Hepatocyte (in vitro differentiated cells): ENCODE results near the gene ABCC3. TPM values are rescaled to one million over a fixed set of nuclear protein-coding genes. Genes with fewer than 3 reads are reported as not detected.

Experiments
- DNase-seq: peaks from one replicate; pipeline ENCODE4 v3.0.0-alpha.2; 2016; ENCODE audit warnings: low spot score
- H2AFZ ChIP-seq: fragments of 200-600 bp; sonication (generic); 2 replicates; pipeline ENCODE4 v1.6.0; 2016; ENCODE audit warnings: antibody characterized with exemption, mild to moderate bottlenecking
- H3K27ac ChIP-seq: fragments of 200-600 bp; sonication (generic); 2 replicates; pipeline ENCODE4 v1.5.1; 2016; ENCODE audit warnings: mild to moderate bottlenecking
- H3K27me3 ChIP-seq: fragments of 200-600 bp; sonication (generic); 2 replicates; pipeline ENCODE4 v1.6.1; 2016
- H3K36me3 ChIP-seq: fragments of 200-600 bp; sonication (generic); replicated peaks from 2 replicates; pipeline ENCODE4 v1.5.1; 2016; ENCODE audit warnings: low read depth; ENCODE audit not compliant: insufficient read depth
- H3K4me1 ChIP-seq: fragments of 200-600 bp; sonication (generic); 2 replicates; pipeline ENCODE4 v1.5.1; 2016; ENCODE audit warnings: mild to moderate bottlenecking, moderate library complexity; ENCODE audit not compliant: insufficient read depth
- H3K4me2 ChIP-seq: fragments of 200-600 bp; sonication (generic); 2 replicates; pipeline ENCODE4 v1.6.0; 2016
- H3K4me3 ChIP-seq: fragments of 200-600 bp; sonication (generic); 2 replicates; pipeline ENCODE4 v1.5.1; 2016; ENCODE audit warnings: mild to moderate bottlenecking
- H3K79me2 ChIP-seq: fragments of 200-600 bp; sonication (generic); 2 replicates; pipeline ENCODE4 v1.6.0; 2017; ENCODE audit warnings: mild to moderate bottlenecking
- H3K9me2 ChIP-seq: fragments of 200-600 bp; sonication (generic); replicated peaks from 2 replicates; pipeline ENCODE4 v1.6.0; 2017; ENCODE audit warnings: mild to moderate bottlenecking; ENCODE audit not compliant: insufficient read depth
- H3K9me3 ChIP-seq: fragments of 200-600 bp; sonication (generic); 2 replicates; pipeline ENCODE4 v1.5.1; 2016; ENCODE audit warnings: low read depth, mild to moderate bottlenecking
- H4K20me1 ChIP-seq: fragments of 200-600 bp; sonication (generic); 2 replicates; pipeline ENCODE4 v1.6.0; 2016; ENCODE audit warnings: mild to moderate bottlenecking; ENCODE audit not compliant: insufficient read depth, poor library complexity, severe bottlenecking
- CTCF ChIP-seq: fragments of 200-600 bp; sonication (generic); IDR thresholded peaks from 2 replicates; pipeline ENCODE4 v1.5.1; 2016; ENCODE audit warnings: antibody characterized with exemption, mild to moderate bottlenecking; ENCODE audit not compliant: poor library complexity
- EZH2 ChIP-seq: fragments of 200-600 bp; sonication (generic); IDR thresholded peaks from 2 replicates; pipeline ENCODE4 v1.6.1; 2016; ENCODE audit warnings: antibody characterized with exemption, mild to moderate bottlenecking, borderline replicate concordance
- EZH2phosphoT487 ChIP-seq: fragments of 200-600 bp; sonication (generic); IDR thresholded peaks from one replicate; pipeline ENCODE4 v1.6.1; 2018; ENCODE audit warnings: antibody characterized with exemption, mild to moderate bottlenecking, low read depth, moderate library complexity; ENCODE audit not compliant: unreplicated experiment, severe bottlenecking
- WGBS: methylation state at CpG from one replicate; pipeline ENCODE4 v1.1.6; 2016; ENCODE audit warnings: low lambda C conversion rate; ENCODE audit errors: missing lambda C conversion rate; 5-methylcytosine and 5-hydroxymethylcytosine counted together
- polyA plus RNA-seq: library from polyadenylated mRNA; unstranded; fragments of >200 nt; fragmentation: Nextera tagmentation; extraction: Ambion mirVana; gene quantifications from 2 replicates; pipeline ENCODE4 v1.2.1, GENCODE V29; 2016
- total RNA-seq: library from RNA; depleted of rRNA; stranded (reverse); fragments of >200 nt; gene quantifications from 2 replicates; pipeline ENCODE4 v1.2.3, GENCODE V29; 2014

Gene ABCC3
- total and polyA plus RNA-seq, 2 experiments from 2014 or later = 16.9 to 18.1 TPM

GRCh38 chr17:50719144-50719923 is 84.7 kb downstream of the ABCC3 start, which contains the start of gene LUC7L3:
Gene LUC7L3, plus strand, starts transcription at chr17:50719603. Its CDS starts 130 bp downstream, at chr17:50719733.
- Histone ChIP-seq H3K4me1 (peaks cover 31% of the 10 kb centered on the region), H3K79me2 (peaks cover 50% of the 10 kb centered on the region), H2AFZ (peak within 1 kb of the TSS; percentile 81), H3K36me3 (no peaks in the 10 kb centered on the region), H3K9me3 (no peaks in the 10 kb centered on the region), H4K20me1 (peaks cover 46% of the 10 kb centered on the region), H3K9me2 (no peaks in the 10 kb centered on the region), H3K4me2 (peak within 1 kb of the TSS; percentile 90), H3K4me3 (peak within 1 kb of the TSS; percentile 78), H3K27ac (peak within 1 kb of the TSS; percentile 99), H3K27me3 (no peaks in the 10 kb centered on the region)
- TF ChIP-seq CTCF (no peak), EZH2phosphoT487 (no peak), EZH2 (no peak)
- DNase-seq = peak; percentile 98
- 3% methylated on average over 76 of the region's 76 CpGs for WGBS

GRCh38 chr17:50719924-50720794 is 85.5 kb downstream of the ABCC3 start:
- H3K4me1 ChIP-seq = peaks cover 31% of the 10 kb centered on the region
- H3K4me2 ChIP-seq = peak overlapping the region; percentile 90
- H3K27me3 ChIP-seq = no peaks in the 10 kb centered on the region
- H3K4me3 ChIP-seq = peak overlapping the region; percentile 78
- TF ChIP-seq EZH2 = no peak
- no peak for TF ChIP-seq EZH2phosphoT487
- TF ChIP-seq CTCF = no peak
- DNase-seq = no peak
- no peaks in the 10 kb centered on the region for H3K36me3 ChIP-seq
- H3K27ac ChIP-seq = peak overlapping the region; percentile 99
- peaks cover 54% of the 10 kb centered on the region for H4K20me1 ChIP-seq
- WGBS = 2% methylated on average over 25 of the region's 25 CpGs
- H3K79me2 ChIP-seq = peaks cover 58% of the 10 kb centered on the region
- peak overlapping the region; percentile 66 for H2AFZ ChIP-seq
- no peaks in the 10 kb centered on the region for H3K9me2 ChIP-seq
- no peaks in the 10 kb centered on the region for H3K9me3 ChIP-seq

GRCh38 chr17:50721194-50722010 is 86.7 kb downstream of the ABCC3 start:
- Histone ChIP-seq H3K79me2 (peaks cover 71% of the 10 kb centered on the region), H3K27ac (peak overlapping the region; percentile 99), H3K9me2 (no peaks in the 10 kb centered on the region), H3K4me3 (peak overlapping the region; percentile 78), H3K27me3 (no peaks in the 10 kb centered on the region), H2AFZ (no peak overlapping the region), H3K4me2 (peak overlapping the region; percentile 90), H3K4me1 (peaks cover 31% of the 10 kb centered on the region), H3K36me3 (no peaks in the 10 kb centered on the region), H4K20me1 (peaks cover 67% of the 10 kb centered on the region), H3K9me3 (no peaks in the 10 kb centered on the region)
- no peak for DNase-seq
- WGBS = 13% methylated on average over 7 of the region's 7 CpGs
- TF ChIP-seq EZH2phosphoT487 (no peak), CTCF (no peak), EZH2 (no peak)
